ENCODE measurements around the gene CDIP1.

GRCh38 chr16:4514606-4515005, 24.0 kb downstream of the CDIP1 start:
- TF ChIP-seq CTCF (conservative IDR thresholded peaks at IDR 0.05; ENCODE audit: low read length): no peak
- TF ChIP-seq EZH2phosphoT487 (IDR thresholded peaks at IDR 0.05; ENCODE audit: borderline replicate concordance, low read depth, low read length): no peak

All from OCI-LY7 (cell line).